NCI-H2107 treated with DMSO at 0.1 percent for 48 hours (cell line): ENCODE results near the gene PLA2G5.

ENCODE experiments used
- DNase-seq: peaks from one replicate; lab custom pipeline; 2025; ENCODE audit not compliant: unreplicated experiment; lab: John Stamatoyannopoulos, UW

The PLA2G5 gene

GRCh38 chr1:20063861-20064292, 6.1 kb upstream of the PLA2G5 start:
- DNase-seq = no peak

DNA sequence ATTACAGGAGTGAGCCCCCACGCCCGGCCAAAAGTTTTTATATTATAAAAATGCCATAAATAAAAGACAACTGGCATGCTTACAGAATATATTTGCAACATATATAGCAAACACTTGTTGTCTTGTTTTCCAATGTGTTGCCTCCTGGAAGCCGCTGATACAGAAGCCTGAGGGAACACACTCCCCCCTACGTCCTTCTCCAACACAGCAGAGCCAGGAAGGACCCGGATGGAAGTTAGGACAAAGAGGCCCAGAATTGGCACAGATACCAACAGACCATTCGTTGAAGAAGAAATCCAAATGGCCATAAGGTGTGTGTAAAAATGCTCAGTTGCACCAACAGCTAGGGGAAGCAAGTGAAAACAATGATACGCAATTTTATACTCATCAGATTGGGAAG, 1.3 kb upstream of the PLA2G5 start:
- DNase-seq = no peak

- DNase-seq = no peak
Measured at GRCh38 chr1:20070357-20070756, 363 bp downstream of the PLA2G5 start.

DNA sequence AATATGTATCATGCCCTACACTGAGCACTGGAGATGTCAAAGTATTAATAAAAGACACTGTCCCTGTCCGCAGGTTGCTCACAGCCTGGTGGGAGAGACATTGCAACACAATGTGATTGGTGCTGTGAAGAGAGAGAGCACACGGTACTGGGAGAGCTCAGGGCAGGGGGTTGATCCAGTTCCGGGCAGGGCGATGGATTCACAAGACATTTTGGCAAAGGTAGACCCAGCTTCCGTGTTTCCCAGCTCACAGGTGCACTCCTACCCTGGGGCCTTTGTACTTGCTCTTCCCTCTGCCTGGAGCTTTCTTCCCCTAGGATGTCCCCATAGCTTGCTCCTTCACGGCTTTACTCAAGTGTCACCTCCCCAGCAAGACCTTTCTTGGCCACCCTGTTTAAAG, 1.4 kb downstream of the PLA2G5 start:
- no peak for DNase-seq

DNA sequence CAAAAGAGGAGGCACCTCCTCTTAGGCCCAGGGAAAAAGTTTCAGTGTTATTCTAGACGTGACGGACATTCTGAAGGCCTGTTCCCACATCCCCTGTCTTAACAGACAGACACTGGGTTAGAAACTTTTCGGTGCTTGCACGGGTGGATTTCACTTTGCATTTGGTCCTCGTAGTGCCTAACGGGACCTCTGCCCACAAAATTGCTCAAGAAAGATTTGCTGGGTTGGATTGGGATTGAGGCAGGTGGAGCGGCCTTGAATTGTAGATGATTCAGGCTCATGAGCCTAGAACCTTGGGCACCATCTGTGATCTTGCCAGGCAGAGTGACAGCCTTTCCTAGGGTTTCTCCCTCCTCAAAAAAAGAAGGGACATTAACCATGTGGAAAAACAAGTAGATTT, 2.8 kb downstream of the PLA2G5 start:
- no peak for DNase-seq

GRCh38 chr1:20073256-20073655, 3.3 kb downstream of the PLA2G5 start:
- DNase-seq = no peak

DNA sequence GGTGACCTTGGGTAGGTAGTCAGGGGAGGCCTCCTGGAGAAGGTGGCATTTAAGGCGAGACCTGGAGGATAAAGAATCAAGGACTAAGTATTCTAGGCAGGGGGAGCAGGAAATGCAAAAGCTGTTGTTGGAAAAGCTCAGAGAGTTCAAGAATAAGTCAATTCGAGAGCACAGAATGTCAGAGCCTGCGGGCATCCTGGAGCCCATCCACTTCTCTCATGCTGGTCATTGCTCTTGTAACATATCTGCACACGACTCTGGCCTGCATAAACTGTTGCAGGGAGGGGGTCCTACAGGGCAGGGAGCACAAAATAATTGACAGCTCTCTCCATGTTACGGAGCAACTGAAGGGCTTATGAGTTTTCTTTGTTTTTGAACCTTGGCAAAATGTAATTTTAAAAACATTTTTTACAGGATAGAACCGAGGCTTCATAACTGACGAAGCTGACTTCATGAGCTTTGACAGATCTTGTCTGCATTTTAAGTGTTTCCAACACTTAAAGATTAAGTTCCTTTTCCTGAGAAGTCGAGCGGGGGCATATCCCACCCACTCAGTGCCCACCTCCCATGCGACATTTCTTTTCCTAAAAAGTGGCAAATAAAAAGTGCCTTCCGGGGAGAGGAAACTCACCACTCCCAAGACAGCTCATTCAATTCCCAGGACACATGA, 4.2 kb downstream of the PLA2G5 start:
- DNase-seq = no peak

- DNase-seq = no peak
Measured at GRCh38 chr1:20074725-20075171, 4.8 kb downstream of the PLA2G5 start.

DNA sequence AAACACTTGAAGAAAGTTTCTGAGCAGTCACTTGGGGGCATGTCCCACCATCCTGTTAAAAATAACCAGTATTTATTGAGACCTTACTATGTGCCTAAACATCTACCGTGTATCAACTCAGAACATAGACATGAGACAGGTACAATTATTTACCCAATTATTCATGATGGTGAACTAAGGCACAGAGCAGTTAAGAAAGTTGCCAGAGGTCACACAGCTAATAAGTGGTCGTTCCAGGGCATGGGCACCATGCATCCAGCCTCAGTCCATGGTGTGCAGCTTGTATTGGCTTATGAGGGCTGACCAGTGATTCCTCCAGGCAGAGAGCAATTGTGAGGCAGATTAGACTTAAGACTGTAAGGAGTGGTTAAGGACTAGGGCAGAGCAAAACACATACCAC, 5.4 kb downstream of the PLA2G5 start:
- no peak for DNase-seq

DNA sequence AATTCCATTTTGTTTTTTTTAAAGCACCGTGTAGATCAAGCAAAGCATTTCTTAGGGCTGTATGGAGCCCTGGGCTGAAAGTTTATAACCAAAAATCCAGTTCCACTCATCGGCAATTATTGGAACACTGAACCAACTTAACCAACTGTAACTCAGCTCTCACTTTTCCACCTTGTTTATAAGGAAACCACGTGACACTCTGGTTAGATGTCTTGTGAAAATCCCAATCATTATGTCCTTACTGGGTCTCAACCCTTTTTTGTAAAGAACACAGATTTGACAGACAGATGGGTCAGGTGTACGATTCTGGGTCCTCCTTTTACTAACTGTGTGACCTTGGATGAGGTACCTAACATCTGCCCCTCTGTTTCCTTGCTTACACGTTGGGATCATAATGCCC, 6.2 kb downstream of the PLA2G5 start:
- DNase-seq = no peak

GRCh38 chr1:20076710-20077461, 6.9 kb downstream of the PLA2G5 start:
- no peak for DNase-seq

DNA sequence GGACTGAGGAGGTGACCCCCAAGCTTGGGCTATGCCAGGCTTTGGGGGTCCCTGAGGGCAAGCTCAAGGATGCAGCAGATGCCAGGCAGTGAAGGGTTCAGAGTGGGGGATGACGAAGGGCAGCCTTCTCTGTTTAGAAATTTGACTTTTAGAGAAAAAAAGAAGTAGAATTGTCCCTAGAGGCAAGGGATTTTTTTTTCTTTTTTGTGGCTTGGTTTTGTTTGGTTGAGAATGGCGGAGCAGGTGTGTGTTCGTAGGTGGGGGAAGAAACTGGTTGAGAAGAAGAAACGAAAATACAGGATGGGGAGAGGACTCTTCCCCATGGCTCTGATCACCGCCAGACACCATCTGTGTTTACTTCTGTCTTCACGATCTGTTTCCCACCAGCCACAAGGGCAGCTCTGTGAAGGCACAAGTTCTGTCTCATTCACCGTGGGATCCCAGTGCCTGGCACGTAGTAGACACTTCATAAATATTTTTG, 8.2 kb downstream of the PLA2G5 start:
- DNase-seq = no peak

- DNase-seq = no peak
Measured at GRCh38 chr1:20078711-20079110, 8.7 kb downstream of the PLA2G5 start.

- no peak for DNase-seq
Measured at GRCh38 chr1:20079661-20080305, 9.8 kb downstream of the PLA2G5 start.

DNA sequence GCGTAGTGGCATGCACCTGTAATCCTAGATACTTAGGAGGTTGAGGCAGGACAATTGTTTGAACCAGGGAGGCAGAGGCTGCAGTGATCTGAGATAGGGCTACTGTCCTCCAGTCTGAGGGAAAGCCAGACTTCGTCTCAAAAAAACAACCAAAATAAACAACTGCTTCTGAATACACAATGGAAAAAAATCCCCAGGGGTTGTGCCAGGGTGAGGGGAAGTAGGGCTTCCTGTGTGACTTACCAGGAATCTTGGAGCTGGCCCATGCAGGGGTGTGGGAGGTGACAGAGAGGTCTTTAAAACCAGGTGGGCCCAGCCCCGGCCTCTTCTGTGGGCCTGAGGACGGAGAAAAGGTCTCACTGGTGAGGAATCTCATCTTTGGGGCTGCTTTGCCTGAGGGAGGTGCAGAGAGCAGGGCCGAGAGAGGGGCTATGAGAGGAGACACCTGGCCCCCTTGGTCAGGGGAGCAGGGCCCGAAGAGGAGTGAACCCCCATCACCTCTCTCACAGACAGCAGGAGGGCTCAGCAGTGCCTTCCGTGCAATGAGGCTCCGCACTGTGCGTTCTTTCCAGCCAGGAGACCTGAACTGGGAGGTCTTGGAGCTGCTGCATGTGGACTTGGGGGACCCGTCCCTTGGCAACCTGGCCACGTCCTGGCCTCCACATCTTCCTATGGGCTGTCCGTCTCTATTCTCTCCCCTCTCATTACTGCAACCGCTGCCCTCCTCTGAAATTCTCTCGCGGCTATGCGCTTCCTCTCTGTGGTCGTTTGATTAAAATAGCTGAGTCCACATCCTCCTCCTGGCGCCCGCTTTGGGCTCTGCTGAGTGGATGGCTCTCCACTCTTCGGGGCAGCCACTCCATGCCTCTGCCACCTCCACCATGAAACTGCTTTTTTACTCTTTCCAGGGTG, 10.7 kb downstream of the PLA2G5 start:
- DNase-seq = no peak

DNA sequence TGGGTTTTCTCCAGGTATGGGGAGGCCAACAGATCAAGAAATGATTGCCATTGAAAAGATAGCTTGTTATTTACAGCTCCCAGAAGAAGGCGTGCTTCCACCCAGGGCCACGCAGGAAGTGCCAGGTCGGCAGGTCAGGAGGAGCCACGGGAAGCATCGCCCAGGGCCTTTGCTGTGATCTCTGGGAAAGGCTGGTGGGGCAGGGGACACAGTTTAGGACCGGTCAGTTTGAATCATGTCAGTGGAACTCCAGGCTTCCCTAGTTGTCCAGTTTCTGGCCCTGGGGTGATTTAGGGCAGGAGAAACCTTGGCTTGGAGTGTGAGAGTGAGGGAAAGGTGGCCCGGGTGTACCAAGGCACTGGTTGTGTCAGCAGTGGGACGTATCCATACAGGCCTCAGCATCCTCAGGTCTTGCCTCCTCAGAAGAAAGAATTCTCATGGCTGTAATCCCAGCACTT, 11.4 kb downstream of the PLA2G5 start:
- DNase-seq = no peak

DNA sequence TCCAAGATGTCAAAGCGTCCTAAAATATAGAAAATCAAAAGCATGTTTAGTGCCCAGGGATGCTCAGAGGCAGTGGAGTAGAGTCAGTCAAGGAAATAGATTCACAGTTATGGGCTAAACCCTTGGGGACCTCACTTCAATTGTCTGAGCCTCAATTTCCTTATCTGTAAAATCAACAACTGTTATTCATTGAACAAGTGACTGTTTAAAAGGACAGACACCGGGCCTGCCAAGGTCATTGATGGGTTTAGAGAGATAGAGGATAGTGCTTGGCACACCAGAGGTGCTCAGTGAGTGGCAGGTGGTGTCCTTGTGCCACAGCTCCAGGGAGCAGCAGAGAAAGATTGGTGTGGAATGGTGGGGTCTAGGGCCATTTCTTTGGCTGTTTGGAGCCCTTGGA, 12.8 kb downstream of the PLA2G5 start:
- DNase-seq = no peak

GRCh38 chr1:20083178-20083944, 13.4 kb downstream of the PLA2G5 start:
- DNase-seq = no peak

GRCh38 chr1:20086800-20087199, 16.8 kb downstream of the PLA2G5 start:
- DNase-seq = no peak

GRCh38 chr1:20087668-20088067, 17.7 kb downstream of the PLA2G5 start:
- no peak for DNase-seq
